Gastroesophageal sphincter (tissue), 4 donors: Measurements from ENCODE around the gene FLOT2. TPM values are rescaled to one million over a fixed set of nuclear protein-coding genes. Genes with fewer than 3 reads are reported as not detected.

Experiments
- ATAC-seq: fragments of 150-250 bp; one replicate; pipeline ENCODE4 v1.9.1; 2016; ENCODE audit warnings: mild to moderate bottlenecking, moderate library complexity
- H3K27ac ChIP-seq, 4 donors: fragments of 200-600 bp; sonication (generic) in 3 of 4; 1 replicate in 3 of 4; 2 replicates in 1 of 4; pipeline ENCODE4 v1.5.1; 2016 to 2019
- H3K27me3 ChIP-seq: fragments of 200-600 bp; sonication (generic); one replicate; pipeline ENCODE4 v1.5.1; 2019
- H3K36me3 ChIP-seq, 2 donors: fragments of 200-600 bp; sonication (generic); one replicate each; pipeline ENCODE4 v1.5.1; 2019; ENCODE audit warnings: control low read depth in 1 of 2
- H3K4me1 ChIP-seq, 3 donors: fragments of 200-600 bp; sonication (generic); 1 replicate in 2 of 3; 2 replicates in 1 of 3; pipeline ENCODE4 v1.5.1; 2016 to 2019; ENCODE audit warnings: control low read depth in 2 of 3
- H3K4me3 ChIP-seq, 2 donors: fragments of 200-600 bp; sonication (generic); one replicate each; pipeline ENCODE4 v1.5.1; 2019; ENCODE audit warnings: mild to moderate bottlenecking in 1 of 2, moderate library complexity in 1 of 2
- H3K9me3 ChIP-seq, 3 donors: fragments of 200-600 bp; sonication (generic); one replicate each; pipeline ENCODE4 v1.5.1; 2017 to 2019; ENCODE audit warnings: control low read depth in 2 of 3
- CTCF ChIP-seq, 4 experiments: fragments of 200-600 bp in 2 of 4; fragments of 450-650 bp in 2 of 4; sonication (generic) in 1 of 4; IDR thresholded peaks; one replicate each; pipeline ENCODE4 v1.5.1; 2017 to 2019; ENCODE audit warnings: antibody characterized with exemption in 4 of 4, mild to moderate bottlenecking in 2 of 4, moderate library complexity in 2 of 4
- EP300 ChIP-seq: sonication (generic); formaldehyde crosslinking; IDR thresholded peaks from one replicate; pipeline ENCODE4 v1.6.1; 2017; ENCODE audit warnings: antibody characterized with exemption, mild to moderate bottlenecking
- POLR2A ChIP-seq, 2 donors: fragments of 450-650 bp; IDR thresholded peaks; one replicate each; pipeline ENCODE4 v1.6.1; 2017; ENCODE audit warnings: antibody characterized with exemption in 2 of 2, mild to moderate bottlenecking in 2 of 2, moderate library complexity in 1 of 2
- POLR2AphosphoS5 ChIP-seq: sonication (generic); formaldehyde crosslinking; IDR thresholded peaks from one replicate; pipeline ENCODE4 v1.6.1; 2017; ENCODE audit warnings: antibody characterized with exemption
- WGBS, 2 donors: methylation state at CpG; one replicate each; pipeline ENCODE4 v1.1.5; 2018; ENCODE audit warnings: low coverage in 1 of 2; 5-methylcytosine and 5-hydroxymethylcytosine counted together
- total RNA-seq, 4 donors: library from RNA; depleted of rRNA; stranded (reverse); fragments of >200 nt; gene quantifications; one replicate each; pipeline ENCODE4 v1.1.0, GENCODE V29; 2016

Gene FLOT2
- 100 to 1,000 TPM in 2 of 4 donors, 10 to 100 TPM in 2; 71.6 to 107 (median 91.2) TPM for total RNA-seq

GRCh38 chr17:28896884-28897768 is at the start of gene FLOT2:
Gene FLOT2, minus strand, starts transcription at chr17:28897733. Its CDS starts 159 bp downstream, at chr17:28897574.
- Histone ChIP-seq H3K27ac (peak within 1 kb of the TSS; percentile 73 to 96 (median 93)), H3K4me1 (peaks cover 0 to 68% (median 11%) of the 10 kb centered on the region in 3 donors), H3K4me3 (peak within 1 kb of the TSS; percentile 67 to 97), H3K36me3 (no peaks in the 10 kb centered on the region), H3K9me3 (no peaks in the 10 kb centered on the region), H3K27me3 (no peaks in the 10 kb centered on the region)
- TF ChIP-seq CTCF (IDR thresholded peaks at IDR 0.05) (peak in 3 of 4 experiments; percentile 15 to 39 (median 26)), POLR2A (IDR thresholded peaks at IDR 0.05) (peak; percentile 61 to 63), POLR2AphosphoS5 (peak; percentile 89), EP300 (no peak)
- WGBS, 2 donors: no CpG with 5 or more reads among the region's 73 CpGs
- ATAC-seq: peak; percentile 86

GRCh38 chr17:28946239-28946638 is 48.7 kb upstream of the FLOT2 start:
- Histone ChIP-seq H3K4me1 (peaks cover 3 to 82% (median 42%) of the 10 kb centered on the region in 3 donors), H3K27ac (peak overlapping the region; percentile 3 to 99 (median 78)), H3K27me3 (no peaks in the 10 kb centered on the region), H3K9me3 (no peaks in the 10 kb centered on the region), H3K4me3 (no peak overlapping the region), H3K36me3 (no peaks in the 10 kb centered on the region)
- no peak for ATAC-seq
- 27 to 30% methylated on average over 4 of the region's 4 CpGs for whole genome bisulfite sequencing, 2 donors
- TF ChIP-seq POLR2AphosphoS5: no peak
- no peak for TF ChIP-seq CTCF (IDR thresholded peaks at IDR 0.05)
- no peak for TF ChIP-seq POLR2A (IDR thresholded peaks at IDR 0.05)
- TF ChIP-seq EP300: no peak

GRCh38 chr17:28944862-28945741 is 47.6 kb upstream of the FLOT2 start:
- WGBS, 2 donors: 22 to 26% methylated on average over 7 to 8 of the region's 8 CpGs
- Histone ChIP-seq H3K27me3 (no peaks in the 10 kb centered on the region), H3K4me1 (peaks cover 6 to 91% (median 51%) of the 10 kb centered on the region in 3 donors), H3K36me3 (no peaks in the 10 kb centered on the region), H3K9me3 (no peaks in the 10 kb centered on the region), H3K27ac (peak overlapping the region in 3 of 4 donors; percentile 60 to 99 (median 95)), H3K4me3 (no peak overlapping the region)
- TF ChIP-seq EP300 (no peak), CTCF (IDR thresholded peaks at IDR 0.05) (no peak), POLR2AphosphoS5 (no peak), POLR2A (IDR thresholded peaks at IDR 0.05) (no peak)
- ATAC-seq: no peak

- WGBS, 2 donors: 60 to 79% methylated on average over 1 to 4 of the region's 4 CpGs
- TF ChIP-seq POLR2AphosphoS5 (no peak), CTCF (IDR thresholded peaks at IDR 0.05) (no peak), POLR2A (IDR thresholded peaks at IDR 0.05) (no peak), EP300 (no peak)
- H3K36me3 ChIP-seq: no peaks in the 10 kb centered on the region
- no peak overlapping the region for H3K27ac ChIP-seq
- no peaks in the 10 kb centered on the region for H3K27me3 ChIP-seq
- H3K4me1 ChIP-seq: peaks cover 11 to 95% (median 58%) of the 10 kb centered on the region in 3 donors
- no peak for ATAC-seq
- no peak overlapping the region for H3K4me3 ChIP-seq
- no peaks in the 10 kb centered on the region for H3K9me3 ChIP-seq
Observed at GRCh38 chr17:28944343-28944742, 46.8 kb upstream of the FLOT2 start.
